ENCODE results near the gene BTRC.

Gene BTRC

DNA sequence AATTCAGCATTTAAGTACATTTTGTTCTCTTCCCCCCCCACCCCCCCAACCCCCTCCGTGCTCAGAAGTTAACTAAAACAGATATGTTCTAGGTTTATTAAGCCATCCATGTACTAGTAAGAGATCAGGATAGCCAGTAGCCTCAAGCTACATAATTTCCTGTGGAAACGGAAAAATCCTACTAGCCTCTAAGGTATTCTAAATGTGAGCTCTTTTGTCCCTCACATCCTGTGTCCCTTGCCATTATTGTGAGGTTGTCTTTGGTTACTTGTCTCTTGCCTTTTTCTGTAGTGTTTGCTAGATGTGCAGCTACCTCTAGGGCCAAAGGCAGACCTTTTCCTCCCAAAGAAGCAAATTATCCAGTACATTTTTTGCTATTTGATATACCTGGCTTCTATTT, 92.1 kb downstream of the BTRC start:
- DNase-seq: no peak

DNA sequence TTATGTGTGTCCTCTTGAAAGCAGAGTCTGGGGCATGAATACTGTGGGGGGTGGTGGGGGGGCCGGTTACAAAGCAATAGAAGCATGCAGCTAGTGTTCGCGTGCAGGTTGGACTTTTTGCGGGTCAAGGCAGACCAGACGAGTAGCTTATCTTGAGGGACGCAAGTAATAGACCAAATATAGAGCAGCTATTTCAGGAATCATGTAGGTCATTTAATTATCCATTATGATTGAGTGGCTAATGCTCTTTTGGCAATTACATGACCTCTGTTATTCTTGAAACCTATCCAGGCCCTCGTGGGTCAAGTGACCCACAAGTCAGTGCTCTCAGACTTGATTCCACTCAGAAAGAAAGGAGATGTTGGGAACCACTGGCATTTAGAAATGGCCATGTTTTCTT, 93.0 kb downstream of the BTRC start:
- no peak for DNase-seq

DNA sequence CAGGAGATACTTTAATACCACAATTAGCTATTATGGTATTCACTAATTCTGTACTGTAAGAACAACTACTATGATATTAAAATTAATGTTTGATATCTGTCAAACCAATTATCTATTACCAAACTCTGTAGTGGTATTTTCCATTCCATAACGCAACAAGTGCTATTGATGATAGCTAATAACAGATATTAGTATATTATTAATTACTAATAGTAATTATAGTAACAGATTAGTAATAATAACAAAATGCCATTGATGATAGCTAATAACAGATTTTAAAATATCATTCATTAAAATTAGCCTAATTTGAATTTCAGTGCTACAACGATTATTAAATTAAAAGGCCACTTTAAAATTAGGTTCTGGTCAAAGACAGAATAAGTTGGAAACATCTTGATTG, 93.5 kb downstream of the BTRC start:
- no peak for DNase-seq

- no peak for DNase-seq
Observed at GRCh38 chr10:101450277-101451080, 96.5 kb downstream of the BTRC start.

DNA sequence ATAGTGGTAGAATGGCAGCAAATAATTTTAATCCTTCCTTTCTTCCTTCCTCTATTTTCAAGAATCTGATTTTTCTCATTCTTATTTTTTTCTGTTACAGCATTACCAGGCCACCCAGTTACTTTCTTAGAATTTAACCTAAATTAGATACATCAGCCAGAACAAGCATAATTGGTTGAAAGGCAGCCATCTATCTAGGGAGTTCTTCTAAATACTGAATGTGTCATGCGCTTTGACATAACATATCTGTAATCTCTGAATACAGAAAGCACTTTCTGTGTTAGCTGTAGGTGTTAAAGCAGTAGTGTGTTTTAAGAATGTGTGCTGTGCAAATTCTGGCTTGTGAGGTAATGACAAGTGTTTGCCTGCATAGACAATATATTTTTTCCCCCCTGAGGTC, 97.3 kb downstream of the BTRC start:
- DNase-seq: no peak

- no peak for DNase-seq
Observed at GRCh38 chr10:101451667-101452069, 97.7 kb downstream of the BTRC start.

DNA sequence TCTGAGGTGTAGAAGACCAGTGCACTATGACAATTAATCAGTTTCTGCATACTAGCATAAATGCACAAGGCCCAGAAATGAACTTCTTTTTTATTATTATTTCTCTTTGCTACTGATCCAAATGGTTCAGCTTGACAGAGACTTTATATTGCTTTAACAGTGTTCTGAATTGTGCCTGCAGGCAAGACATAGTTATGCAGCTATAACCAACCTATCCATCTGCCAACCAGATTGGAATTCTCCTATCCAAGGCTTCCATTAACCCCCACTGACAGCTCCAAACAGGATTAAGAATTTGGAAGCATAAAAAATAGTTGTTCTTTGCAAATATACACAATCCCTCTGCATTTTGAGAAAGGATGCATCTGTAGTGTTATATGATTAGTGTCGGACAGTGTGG, 98.2 kb downstream of the BTRC start:
- DNase-seq: no peak

- no peak for DNase-seq
Observed at GRCh38 chr10:101452593-101452992, 98.6 kb downstream of the BTRC start.

DNA sequence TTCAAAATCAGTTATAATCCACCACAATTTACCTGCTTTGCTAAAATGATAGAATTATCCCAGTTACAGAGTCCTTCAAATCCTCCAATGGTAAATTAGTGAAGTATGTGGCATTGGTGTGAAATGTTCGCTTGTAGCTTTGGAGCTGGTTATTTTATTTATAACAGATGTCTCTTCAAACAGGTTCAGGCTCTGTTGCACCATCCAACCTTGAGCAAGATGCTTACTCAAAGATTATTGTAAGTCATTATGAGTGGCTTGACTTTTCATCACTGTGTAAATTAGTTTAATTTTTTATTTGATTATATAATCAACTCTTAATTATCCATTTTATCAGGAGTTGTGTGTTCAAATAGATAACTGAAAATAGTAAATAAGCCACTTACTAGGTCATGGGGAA, 99.4 kb downstream of the BTRC start:
- no peak for DNase-seq

GRCh38 chr10:101453791-101454718, 100.1 kb downstream of the BTRC start:
- no peak for DNase-seq

DNA sequence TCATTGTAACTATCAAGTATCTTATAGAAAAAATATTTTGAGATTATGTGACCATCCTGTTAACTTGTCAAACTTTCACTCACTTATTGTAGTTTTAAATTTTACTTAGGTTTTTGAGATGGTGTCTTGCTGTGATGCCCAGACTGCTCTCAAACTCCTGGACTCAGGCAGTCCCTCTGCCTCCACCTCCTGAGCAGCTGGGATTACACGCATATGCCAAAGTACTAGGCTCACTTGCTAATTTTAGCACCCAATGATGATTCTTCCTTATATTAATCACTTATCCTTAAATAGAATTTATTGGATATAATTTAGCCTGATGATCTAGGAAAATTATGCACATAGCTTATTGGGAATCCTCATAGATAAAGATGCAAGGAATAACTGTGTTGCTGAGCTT, 104.9 kb downstream of the BTRC start:
- DNase-seq: no peak

DNA sequence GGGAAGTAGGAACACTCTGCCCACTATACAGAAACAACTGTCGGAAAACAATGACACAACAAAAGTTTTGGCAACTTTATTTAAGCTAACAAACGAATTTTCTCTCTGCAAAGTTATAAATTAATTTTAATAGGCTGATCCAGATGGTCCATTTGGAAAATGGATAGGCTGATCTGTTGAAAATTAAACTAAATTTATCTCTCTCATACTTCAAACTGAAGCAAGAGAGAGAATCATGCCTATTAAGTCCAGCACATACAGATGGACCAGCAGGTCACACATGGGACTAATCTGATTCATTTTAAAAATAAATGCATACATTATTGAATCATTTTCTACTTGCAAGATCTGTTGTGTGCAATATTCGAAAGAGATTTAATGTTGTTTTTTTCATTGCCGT, 110.1 kb downstream of the BTRC start:
- no peak for DNase-seq

DNA sequence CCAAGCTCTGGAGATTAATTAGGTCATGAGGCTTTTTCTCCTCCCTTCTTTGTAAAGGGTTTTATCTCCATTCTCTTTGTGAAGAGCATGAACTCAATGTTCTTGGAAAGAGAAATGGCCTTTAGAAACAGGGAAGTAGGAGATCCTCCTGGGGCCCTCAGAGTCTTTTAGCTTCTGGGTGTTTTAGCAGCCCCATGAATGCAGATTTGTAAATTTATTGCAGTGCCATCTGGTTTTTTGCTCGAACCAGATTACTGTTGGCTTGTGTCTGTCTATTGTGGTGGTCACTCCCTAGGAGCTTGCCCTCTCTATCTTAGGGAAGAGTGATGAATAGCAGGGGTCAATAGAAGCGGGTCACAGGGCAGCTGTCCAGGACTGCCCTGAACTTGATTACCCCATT, 110.6 kb downstream of the BTRC start:
- DNase-seq: no peak

GRCh38 chr10:101466016-101466912, 112.3 kb downstream of the BTRC start:
- DNase-seq: no peak

GRCh38 chr10:101467286-101467770, 113.4 kb downstream of the BTRC start:
- DNase-seq: peak; percentile 72

DNA sequence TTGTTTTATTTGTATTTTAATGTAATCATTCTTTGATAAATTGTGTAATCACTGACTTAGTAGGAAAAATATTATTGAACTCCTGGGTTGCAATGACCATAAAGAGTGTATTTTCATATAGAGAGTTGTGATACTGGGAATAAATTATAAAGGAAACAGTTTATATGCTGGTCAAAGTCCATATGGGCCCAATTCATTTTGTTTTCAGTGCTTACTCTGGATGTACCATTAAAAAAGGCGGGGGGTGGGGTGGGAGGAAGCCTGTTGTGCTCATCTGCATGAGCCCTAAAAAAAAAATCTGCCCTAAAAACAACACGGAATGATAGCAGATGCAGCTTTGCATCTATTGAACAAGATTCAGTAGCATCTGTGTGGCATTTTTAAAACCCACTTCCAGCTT, 114.2 kb downstream of the BTRC start:
- no peak for DNase-seq

- no peak for DNase-seq
Observed at GRCh38 chr10:101476383-101476782, 122.4 kb downstream of the BTRC start.

GRCh38 chr10:101478956-101479355, 125.0 kb downstream of the BTRC start:
- DNase-seq: no peak

GRCh38 chr10:101481256-101481655, 127.3 kb downstream of the BTRC start:
- DNase-seq: peak; percentile 33

DNA sequence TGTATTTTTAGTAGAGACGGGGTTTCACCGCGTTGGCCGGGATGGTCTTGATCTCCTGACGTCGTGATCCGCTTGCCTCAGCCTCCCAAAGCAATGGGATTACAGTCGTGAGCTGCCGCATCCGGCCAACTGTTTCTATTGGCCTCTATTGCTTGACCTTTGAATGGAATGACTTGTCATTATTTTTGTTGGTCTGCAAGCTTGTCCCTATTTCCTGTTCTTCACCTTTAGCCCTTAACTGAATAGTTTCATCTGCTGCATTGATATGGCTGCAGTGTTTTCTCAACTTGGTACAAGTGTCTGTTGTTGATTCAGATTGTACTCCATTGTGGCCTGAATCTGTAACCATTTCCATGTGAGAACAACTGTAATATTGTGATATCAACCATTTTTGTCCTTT, 128.6 kb downstream of the BTRC start:
- DNase-seq: no peak

- DNase-seq: no peak
Observed at GRCh38 chr10:101484175-101484745, 130.3 kb downstream of the BTRC start.

DNA sequence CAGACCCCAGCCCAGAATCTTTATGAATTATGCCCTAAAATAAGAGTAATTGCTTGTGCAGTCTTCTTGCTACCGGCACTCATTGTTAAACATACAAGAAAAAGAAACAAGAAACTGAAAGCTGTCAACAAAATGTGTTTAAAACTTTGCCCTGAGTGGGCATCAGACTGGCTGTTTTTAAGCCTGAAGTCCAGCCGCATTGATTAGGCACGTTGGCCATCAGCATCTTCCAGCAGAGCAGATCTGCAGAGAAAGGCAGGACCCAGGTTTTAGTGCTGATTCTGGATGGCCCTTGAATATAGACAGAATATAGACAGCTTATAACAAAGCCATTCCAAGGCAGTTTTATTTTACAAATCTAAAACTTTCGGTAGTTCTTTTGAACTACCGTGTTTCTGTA, 131.2 kb downstream of the BTRC start:
- no peak for DNase-seq

Data from NCI-H2171 treated with DMSO at 0.1 percent for 48 hours (cell line).